ENCODE measurements around the gene BRD1.

DNA sequence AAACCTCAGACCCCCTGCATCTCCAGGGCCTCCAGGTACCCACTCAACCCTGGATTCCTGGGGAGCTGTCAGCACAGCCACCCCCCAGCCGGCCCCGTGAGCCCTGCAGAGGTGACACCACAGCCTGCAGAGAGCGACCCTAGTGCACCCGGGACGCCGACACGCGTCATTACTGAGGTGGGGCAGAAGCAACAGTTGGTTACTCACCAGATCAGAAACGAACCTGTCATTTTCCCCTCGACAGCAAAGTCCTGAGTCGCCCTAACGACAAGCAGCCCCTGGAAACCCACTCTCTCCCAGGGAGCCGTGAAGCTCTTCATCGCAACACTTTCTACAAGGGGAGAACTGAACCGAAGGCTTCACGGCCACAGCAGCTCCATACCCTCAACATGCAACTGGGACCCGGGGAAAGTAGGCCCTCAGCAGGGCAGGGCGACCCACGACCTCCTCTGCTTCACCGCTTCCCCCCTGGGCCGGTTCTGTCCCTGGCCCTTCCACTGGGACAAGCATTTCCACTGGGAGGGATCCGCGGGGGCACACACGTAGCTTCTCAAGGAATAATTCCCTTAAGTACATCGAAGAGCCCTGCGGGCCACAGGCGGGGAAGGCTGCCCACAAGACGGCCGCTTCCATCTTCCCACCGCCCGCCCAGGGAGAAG, 1.6 kb downstream of the BRD1 start:
- TF ChIP-seq FOXK2 (IDR thresholded peaks at IDR 0.05), result no peak
- no peak for TF ChIP-seq SUZ12 (IDR thresholded peaks at IDR 0.05)
- TF ChIP-seq, protein P1, sequence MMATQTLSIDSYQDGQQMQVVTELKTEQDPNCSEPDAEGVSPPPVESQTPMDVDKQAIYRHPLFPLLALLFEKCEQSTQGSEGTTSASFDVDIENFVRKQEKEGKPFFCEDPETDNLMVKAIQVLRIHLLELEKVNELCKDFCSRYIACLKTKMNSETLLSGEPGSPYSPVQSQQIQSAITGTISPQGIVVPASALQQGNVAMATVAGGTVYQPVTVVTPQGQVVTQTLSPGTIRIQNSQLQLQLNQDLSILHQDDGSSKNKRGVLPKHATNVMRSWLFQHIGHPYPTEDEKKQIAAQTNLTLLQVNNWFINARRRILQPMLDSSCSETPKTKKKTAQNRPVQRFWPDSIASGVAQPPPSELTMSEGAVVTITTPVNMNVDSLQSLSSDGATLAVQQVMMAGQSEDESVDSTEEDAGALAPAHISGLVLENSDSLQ (IDR thresholded peaks at IDR 0.05), result no peak
- TF ChIP-seq SP1 (IDR thresholded peaks at IDR 0.05), result no peak
- TF ChIP-seq FOXM1 (IDR thresholded peaks at IDR 0.05; ENCODE audit: borderline replicate concordance), result no peak
- TF ChIP-seq FOXA1 (IDR thresholded peaks at IDR 0.05), result no peak
- no peak for TF ChIP-seq ZNF384 (IDR thresholded peaks at IDR 0.05)
- no peak for TF ChIP-seq TARDBP (IDR thresholded peaks at IDR 0.05)
- no peak for TF ChIP-seq L3MBTL2 (conservative IDR thresholded peaks at IDR 0.05)
- TF ChIP-seq ARNT (IDR thresholded peaks at IDR 0.05), result no peak
- TF ChIP-seq NFRKB (IDR thresholded peaks at IDR 0.05), result no peak
- no peak for TF ChIP-seq ELF4 (IDR thresholded peaks at IDR 0.05)
- TF ChIP-seq LEF1 (IDR thresholded peaks at IDR 0.05; ENCODE audit: borderline replicate concordance), result no peak
